Osteoblast (primary cell): ENCODE measurements around the gene RTL1. TPM values are rescaled to one million over a fixed set of nuclear protein-coding genes. Genes with fewer than 3 reads are reported as not detected.
A peak's percentile ranks its signal among the peaks of the same experiment; 100 is the strongest.

Experiments
- DNase-seq: peaks from one replicate; pipeline ENCODE4 v3.0.0; 2011; ENCODE audit warnings: low spot score, mixed read lengths; ENCODE audit not compliant: insufficient read length; ENCODE audit errors: missing footprints
- H2AFZ ChIP-seq: 2 replicates; pipeline ENCODE4 v1.6.0; 2011; ENCODE audit warnings: mild to moderate bottlenecking, low read length
- H3K27ac ChIP-seq: 2 replicates; pipeline ENCODE4 v1.5.1; 2011; ENCODE audit warnings: mild to moderate bottlenecking, low read depth, low read length, moderate library complexity
- H3K27me3 ChIP-seq: 2 replicates; pipeline ENCODE4 v1.6.0; 2012; ENCODE audit warnings: mild to moderate bottlenecking, control low read depth, inconsistent platforms, low read length, moderate library complexity; ENCODE audit not compliant: insufficient read depth
- H3K36me3 ChIP-seq: 2 replicates; pipeline ENCODE4 v1.5.1; 2011; ENCODE audit warnings: mild to moderate bottlenecking, low read length, control low read depth, moderate library complexity; ENCODE audit not compliant: insufficient read depth
- H3K4me1 ChIP-seq: 2 replicates; pipeline ENCODE4 v1.5.1; 2011; ENCODE audit warnings: mild to moderate bottlenecking, low read length, control low read depth, moderate library complexity; ENCODE audit not compliant: insufficient read depth
- H3K4me2 ChIP-seq: 2 replicates; pipeline ENCODE4 v1.6.0; 2011; ENCODE audit warnings: mild to moderate bottlenecking, low read length; ENCODE audit not compliant: insufficient read depth
- H3K4me3 ChIP-seq: fragments of 200-600 bp; sonication (generic); 3 replicates; pipeline ENCODE4 v1.5.1; 2012; ENCODE audit warnings: mild to moderate bottlenecking, low read length, inconsistent platforms; ENCODE audit not compliant: insufficient read depth
- H3K79me2 ChIP-seq: 2 replicates; pipeline ENCODE4 v1.6.0; 2012; ENCODE audit warnings: mild to moderate bottlenecking, low read length, control low read depth, inconsistent platforms; ENCODE audit not compliant: insufficient read depth
- H3K9me3 ChIP-seq: 2 replicates; pipeline ENCODE4 v1.5.1; 2011; ENCODE audit warnings: low read depth, low read length, control low read depth
- H4K20me1 ChIP-seq: 2 replicates; pipeline ENCODE4 v1.6.0; 2012; ENCODE audit warnings: mild to moderate bottlenecking, low read length, control low read depth; ENCODE audit not compliant: insufficient read depth
- CTCF ChIP-seq: IDR thresholded peaks from 2 replicates; pipeline ENCODE4 v1.5.1; 2011; ENCODE audit warnings: mild to moderate bottlenecking, low read depth, low read length, moderate library complexity; ENCODE audit errors: extremely low read depth
- total RNA-seq: library from RNA; depleted of rRNA; stranded (reverse); fragments of >200 nt; gene quantifications from 2 replicates; pipeline ENCODE4 v1.2.3, GENCODE V29; 2012

Gene RTL1
- total RNA-seq, 1 donor = not detected

GRCh38 chr14:100842799-100843198 is 60.7 kb downstream of the RTL1 start:
- Histone ChIP-seq H2AFZ (peak overlapping the region; percentile 62), H3K9me3 (no peaks in the 10 kb centered on the region), H3K4me1 (peaks cover 31% of the 10 kb centered on the region), H4K20me1 (peaks cover 66% of the 10 kb centered on the region), H3K36me3 (peaks cover 51% of the 10 kb centered on the region), H3K27me3 (no peaks in the 10 kb centered on the region), H3K27ac (peak overlapping the region; percentile 80), H3K79me2 (peaks cover 87% of the 10 kb centered on the region), H3K4me2 (peak overlapping the region; percentile 62), H3K4me3 (peak overlapping the region; percentile 36)
- DNase-seq = peak; percentile 97
- TF ChIP-seq CTCF = no peak

GRCh38 chr14:100841761-100842403 is 61.6 kb downstream of the RTL1 start:
- Histone ChIP-seq H3K36me3 (peaks cover 49% of the 10 kb centered on the region), H3K79me2 (peaks cover 87% of the 10 kb centered on the region), H3K27me3 (no peaks in the 10 kb centered on the region), H2AFZ (no peak overlapping the region), H3K27ac (peak overlapping the region; percentile 80), H4K20me1 (peaks cover 58% of the 10 kb centered on the region), H3K4me3 (no peak overlapping the region), H3K9me3 (no peaks in the 10 kb centered on the region), H3K4me2 (no peak overlapping the region), H3K4me1 (peaks cover 31% of the 10 kb centered on the region)
- DNase-seq = peak; percentile 79
- no peak for TF ChIP-seq CTCF

GRCh38 chr14:100841066-100841760 is 62.3 kb downstream of the RTL1 start:
- peaks cover 53% of the 10 kb centered on the region for H3K36me3 ChIP-seq
- H3K27ac ChIP-seq = peak overlapping the region; percentile 80
- H3K4me1 ChIP-seq = peaks cover 28% of the 10 kb centered on the region
- H3K27me3 ChIP-seq = no peaks in the 10 kb centered on the region
- H3K79me2 ChIP-seq = peaks cover 87% of the 10 kb centered on the region
- peak; percentile 39 for DNase-seq
- peaks cover 52% of the 10 kb centered on the region for H4K20me1 ChIP-seq
- no peak overlapping the region for H2AFZ ChIP-seq
- no peak for TF ChIP-seq CTCF
- no peak overlapping the region for H3K4me3 ChIP-seq
- H3K4me2 ChIP-seq = no peak overlapping the region
- H3K9me3 ChIP-seq = no peaks in the 10 kb centered on the region
